Fibroblast of lung (primary cell): ENCODE results near the gene SENP6.

Experiments
- CTCF ChIP-seq, 2 donors: IDR thresholded peaks in 1 of 2; conservative IDR thresholded peaks in 1 of 2; 1 replicate in 1 of 2; 2 replicates in 1 of 2; pipeline ENCODE4 v1.5.1; 2011 to 2012; ENCODE audit warnings: low read length in 2 of 2, control low read depth in 1 of 2, inconsistent platforms in 1 of 2, low read depth in 1 of 2, mild to moderate bottlenecking in 1 of 2
- EZH2 ChIP-seq: IDR thresholded peaks from 2 replicates; pipeline ENCODE4 v1.5.1; 2012; ENCODE audit warnings: low read length, control low read depth, mild to moderate bottlenecking; ENCODE audit errors: missing control alignments

GRCh38 chr6:75642311-75642710 lies 40.6 kb downstream of the SENP6 start:
- TF ChIP-seq CTCF (conservative IDR thresholded peaks at IDR 0.05 in 1 of 2, IDR thresholded peaks at IDR 0.05 in 1 of 2; ENCODE audit: low read depth in 1 of 2, low read length in 2 of 2) (no peak), EZH2 (no peak)
